NCI-H2171 (cell line): ENCODE measurements around the gene GCNA.
"Not testable (repeated sequence)": the region's sequence is repeated elsewhere in the genome, so short reads cannot be mapped to it uniquely, and the experiment has no call there.

Experiments
- DNase-seq: peaks from one replicate; lab custom pipeline; 2025; lab: John Stamatoyannopoulos, UW

Gene GCNA

GRCh38 chrX:71558920-71559319, 19.3 kb upstream of the GCNA start:
- no peak for DNase-seq

DNA sequence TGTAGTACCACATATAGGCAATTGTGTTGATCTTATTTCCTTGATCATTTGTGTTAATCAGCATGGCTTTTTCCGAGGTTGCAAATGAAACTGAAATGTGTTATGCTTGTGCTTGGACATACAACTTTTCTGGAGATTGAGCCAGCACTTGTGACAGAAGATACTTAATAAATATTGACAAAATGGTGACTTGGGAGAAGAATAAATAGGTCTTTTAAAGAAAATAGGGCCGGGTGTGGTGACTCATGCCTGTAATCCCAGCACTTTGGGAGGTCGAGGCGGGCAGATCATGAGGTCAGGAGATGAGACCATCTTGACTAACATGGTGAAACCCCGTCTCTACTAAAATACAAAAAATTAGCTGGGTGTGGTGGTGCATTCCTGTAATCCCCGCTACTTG, 18.5 kb upstream of the GCNA start:
- not testable (repeated sequence) for DNase-seq

- DNase-seq = no peak
Measured at GRCh38 chrX:71563921-71564320, 14.3 kb upstream of the GCNA start.

DNA sequence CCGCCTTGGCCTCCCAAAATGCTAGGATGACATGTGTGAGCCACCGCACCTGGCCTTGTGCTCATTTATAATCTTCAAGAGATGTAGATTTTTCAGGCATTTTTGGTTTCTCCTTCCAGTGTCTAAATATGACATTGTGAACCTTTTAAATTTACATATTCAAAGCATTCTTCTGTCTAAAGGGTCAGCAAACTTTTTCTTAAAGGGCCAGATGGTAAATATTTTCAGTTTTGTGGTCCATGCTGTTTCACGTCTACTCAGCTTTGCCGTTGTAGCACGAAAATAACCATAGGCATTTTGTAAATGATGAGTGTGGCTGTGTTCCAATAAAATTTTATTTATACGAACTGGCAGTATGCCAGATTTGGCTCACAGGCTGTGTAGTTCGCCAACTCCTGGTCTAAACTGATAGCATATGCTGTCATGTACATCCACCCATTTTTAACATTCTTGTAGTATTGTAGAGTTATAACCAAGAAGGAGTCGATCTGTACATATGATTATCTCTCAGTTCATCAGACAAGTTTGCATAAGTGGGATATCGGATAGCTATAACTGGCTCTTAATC, 12.7 kb upstream of the GCNA start:
- DNase-seq = no peak

DNA sequence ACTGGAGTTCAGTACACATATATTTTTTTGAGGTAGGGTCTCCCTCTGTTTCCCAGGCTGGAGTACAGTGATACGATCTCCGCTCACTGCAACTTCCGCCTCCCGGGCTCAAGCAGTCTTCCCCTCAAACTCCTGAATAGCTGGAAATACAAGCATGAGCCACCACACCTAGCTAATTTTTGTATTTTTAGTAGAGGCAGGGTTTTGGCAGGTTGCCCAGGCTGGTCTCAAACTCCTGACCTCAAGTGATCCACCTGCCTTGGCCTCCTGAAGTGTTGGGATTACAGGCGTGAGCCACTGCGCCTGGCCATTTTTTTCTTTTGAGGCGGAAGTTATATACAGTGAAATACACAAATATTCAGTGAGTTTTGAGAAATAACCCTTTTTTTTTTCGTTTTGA, 6.8 kb upstream of the GCNA start:
- DNase-seq = not testable (repeated sequence)

DNA sequence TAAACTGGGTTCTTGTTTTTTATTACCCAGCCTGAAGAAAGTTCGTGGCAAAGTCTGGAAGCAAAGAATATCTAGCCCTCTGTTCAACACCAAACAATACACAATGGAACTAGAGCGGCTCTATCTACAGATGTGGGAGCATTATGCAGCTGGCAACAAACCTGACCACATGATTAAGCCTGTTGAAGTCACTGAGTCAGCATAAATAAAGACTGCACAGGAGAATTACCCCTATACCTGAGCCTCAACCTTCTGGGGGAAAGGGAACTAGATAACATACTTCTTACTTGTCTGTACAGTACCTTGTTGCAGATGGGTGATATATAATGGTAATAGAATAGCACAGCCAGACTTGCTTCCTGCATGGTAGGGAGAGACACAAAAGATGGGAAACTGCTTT, 4.6 kb upstream of the GCNA start:
- DNase-seq = no peak

- no peak for DNase-seq
Measured at GRCh38 chrX:71577682-71578081, 555 bp upstream of the GCNA start.

- DNase-seq = no peak
Measured at GRCh38 chrX:71579136-71579989, 1.1 kb downstream of the GCNA start.

- no peak for DNase-seq
Measured at GRCh38 chrX:71579990-71580380, 1.7 kb downstream of the GCNA start.

- DNase-seq = no peak
Measured at GRCh38 chrX:71581210-71581609, 3.0 kb downstream of the GCNA start.

DNA sequence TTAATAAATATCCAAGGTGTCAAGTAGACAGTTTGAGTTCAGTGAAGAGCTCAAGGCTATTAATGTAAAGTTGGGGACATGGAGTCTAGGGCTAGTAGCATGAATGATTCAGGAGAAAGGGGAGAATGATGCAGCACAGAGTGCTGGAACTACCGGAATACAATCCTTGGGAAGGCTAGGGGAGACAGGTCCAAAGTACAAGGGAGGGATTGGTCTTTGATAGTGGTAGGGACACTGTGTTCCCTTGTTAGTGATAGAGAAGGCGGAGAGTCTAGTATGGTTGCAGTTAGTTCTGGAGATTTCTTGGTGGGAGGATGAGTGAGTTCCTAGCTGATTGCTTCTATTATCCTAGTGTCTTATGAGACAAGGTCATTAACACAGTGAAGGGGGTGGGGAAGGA, 8.7 kb downstream of the GCNA start:
- no peak for DNase-seq

DNA sequence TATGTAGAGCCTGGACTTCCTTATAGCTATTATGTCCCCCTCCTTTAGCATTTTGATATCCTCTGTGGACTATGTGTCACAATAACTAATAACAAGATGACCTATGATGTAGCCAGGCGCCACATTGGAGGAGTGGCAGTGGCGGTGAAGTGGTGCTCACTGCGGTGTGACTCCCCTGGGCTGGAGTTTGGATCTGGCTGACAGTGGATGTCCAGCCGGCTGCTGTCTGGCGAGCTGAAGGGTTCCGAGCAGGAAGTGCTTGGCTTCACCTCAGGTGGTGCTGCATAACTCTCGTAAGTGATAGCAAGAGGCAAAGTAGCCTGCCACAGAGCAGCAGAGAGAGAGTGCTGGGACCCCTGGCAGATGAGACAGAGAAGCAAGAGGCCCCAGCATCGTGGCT, 15.0 kb downstream of the GCNA start:
- not testable (repeated sequence) for DNase-seq

DNA sequence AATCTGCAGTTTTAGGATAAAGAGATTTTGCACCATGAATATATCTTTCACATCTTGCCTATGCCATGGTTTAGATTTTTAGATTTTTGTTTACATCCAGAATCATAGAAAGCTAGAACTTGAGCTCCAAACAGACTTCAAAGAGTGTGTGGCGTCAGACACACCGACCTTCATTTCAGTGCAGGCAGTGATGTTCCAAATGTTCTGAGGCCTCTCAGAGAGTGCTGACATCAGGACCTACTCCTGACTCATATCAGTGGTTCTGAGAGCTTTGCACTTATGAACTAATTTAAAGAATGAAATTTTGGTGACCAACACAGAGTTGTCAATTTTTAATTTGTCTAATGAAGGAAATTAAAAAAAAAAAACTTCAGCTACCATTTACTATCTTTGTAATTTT, 21.7 kb downstream of the GCNA start:
- no peak for DNase-seq

DNA sequence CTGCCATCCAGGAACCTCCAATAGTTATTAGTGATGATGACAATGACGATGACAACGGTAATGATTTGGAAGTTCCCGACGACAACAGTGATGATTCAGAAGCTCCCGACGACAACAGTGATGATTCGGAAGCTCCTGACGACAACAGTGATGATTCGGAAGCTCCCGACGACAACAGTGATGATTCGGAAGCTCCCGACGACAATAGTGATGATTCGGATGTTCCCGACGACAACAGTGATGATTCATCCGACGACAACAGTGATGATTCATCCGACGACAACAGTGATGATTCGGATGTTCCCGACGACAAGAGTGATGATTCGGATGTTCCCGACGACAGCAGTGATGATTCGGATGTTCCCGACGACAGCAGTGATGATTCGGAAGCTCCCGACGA, 25.4 kb downstream of the GCNA start:
- no peak for DNase-seq

DNA sequence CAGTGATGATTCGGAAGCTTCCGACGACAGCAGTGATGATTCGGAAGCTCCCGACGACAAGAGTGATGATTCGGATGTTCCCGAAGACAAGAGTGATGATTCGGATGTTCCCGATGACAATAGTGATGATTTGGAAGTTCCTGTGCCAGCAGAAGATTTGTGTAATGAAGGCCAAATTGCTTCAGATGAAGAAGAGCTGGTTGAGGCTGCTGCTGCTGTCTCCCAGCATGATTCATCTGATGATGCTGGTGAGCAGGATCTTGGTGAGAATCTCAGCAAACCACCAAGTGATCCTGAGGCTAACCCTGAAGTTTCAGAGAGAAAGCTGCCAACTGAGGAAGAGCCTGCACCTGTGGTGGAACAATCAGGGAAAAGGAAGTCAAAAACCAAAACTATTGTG, 25.9 kb downstream of the GCNA start:
- no peak for DNase-seq

- no peak for DNase-seq
Measured at GRCh38 chrX:71604796-71605568, 26.7 kb downstream of the GCNA start.

DNA sequence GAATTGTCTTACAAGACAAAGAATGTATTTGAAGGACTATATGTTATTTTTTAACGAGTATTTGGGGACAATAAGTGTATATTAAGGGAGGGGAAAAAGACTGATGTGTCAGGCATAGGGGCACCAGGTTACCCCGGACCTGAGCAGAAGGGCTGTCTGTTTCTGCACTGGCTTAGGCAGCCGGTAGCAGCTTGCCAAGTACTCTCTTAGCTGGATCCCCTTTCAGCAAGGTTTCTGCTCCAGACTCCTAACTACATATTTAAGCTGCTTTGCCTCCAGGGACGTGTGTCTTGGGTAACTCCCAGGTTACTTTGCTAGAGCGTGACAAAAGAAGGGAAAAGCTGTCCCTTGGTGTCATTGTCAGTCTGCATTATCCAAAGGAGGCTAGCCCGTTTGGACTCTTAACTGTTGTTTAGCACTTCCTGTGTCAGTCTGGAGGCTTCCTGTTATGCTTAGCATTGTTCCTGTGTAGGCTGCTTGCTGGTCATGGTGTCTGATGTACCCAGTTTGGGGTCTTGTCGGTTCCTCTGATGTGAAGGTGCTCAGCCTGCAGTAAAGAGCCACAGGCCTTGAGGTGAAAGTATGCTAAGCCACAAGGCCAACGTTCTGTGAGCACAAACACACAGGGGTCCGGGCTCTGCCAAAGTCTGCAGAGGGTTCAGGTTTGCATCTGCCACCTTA, 28.4 kb downstream of the GCNA start:
- DNase-seq = no peak

DNA sequence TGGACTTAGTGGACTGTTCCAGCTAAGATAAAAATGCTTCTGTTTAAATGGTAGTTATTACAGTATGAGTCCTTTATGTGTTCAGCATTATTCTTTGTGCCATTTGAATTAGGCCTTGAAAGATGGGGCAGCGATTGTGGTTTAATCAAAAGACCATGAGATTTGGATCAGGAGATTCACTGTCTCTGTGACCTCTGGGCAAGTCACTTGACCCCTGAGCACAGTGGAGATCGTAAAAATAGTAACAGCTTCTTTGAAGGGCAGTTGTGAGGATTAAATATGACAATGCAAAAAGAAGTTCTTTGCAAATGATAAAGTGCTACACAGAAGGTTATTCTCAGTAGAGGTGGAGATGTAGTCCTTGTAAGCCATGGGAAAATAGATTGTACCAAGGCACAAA, 29.3 kb downstream of the GCNA start:
- no peak for DNase-seq

- no peak for DNase-seq
Measured at GRCh38 chrX:71609095-71609750, 31.0 kb downstream of the GCNA start.

DNA sequence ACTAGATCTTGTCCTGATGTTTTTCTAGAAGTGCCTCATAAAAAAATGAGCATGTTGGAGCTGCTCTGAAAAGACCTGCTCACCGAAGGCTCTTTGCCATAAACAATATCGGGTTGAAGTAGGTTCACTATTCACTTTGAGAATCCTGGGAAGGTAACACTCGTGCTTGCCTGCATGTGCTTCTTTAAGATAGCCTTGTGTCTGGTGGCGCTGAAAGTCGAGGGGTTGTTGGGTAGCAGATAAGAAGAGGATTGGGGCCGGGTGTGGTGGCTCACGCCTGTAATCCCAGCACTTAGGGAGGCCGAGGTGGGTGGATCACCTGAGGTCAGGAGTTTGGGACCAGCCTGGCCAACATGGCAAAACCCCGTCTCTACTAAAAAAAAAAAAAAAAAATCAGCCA, 33.5 kb downstream of the GCNA start:
- DNase-seq = not testable (repeated sequence)

- no peak for DNase-seq
Measured at GRCh38 chrX:71612256-71612655, 34.0 kb downstream of the GCNA start.

DNA sequence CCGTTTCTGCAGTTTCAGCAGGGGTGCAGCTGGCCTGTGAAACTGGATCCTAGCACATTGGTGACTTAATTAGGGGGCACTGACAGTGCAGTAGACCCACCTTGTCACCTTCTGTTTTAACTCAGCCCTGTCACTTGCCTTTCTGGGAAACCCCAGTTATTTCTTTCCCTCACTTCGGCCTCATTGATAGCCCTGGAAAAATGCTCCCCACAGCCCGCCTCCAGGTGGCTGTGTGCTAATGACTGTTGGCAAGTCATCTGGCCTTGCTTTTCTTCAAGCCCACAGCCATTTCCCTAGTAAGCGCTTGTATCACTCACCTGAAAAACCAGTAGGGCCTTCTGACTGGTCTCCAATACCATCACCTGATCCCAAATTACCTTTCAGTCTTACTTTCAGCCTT, 36.8 kb downstream of the GCNA start:
- DNase-seq = no peak
